Osteocyte (in vitro differentiated cells): ENCODE results near the gene ARHGEF1. TPM values are rescaled to one million over a fixed set of nuclear protein-coding genes. Genes with fewer than 3 reads are reported as not detected.

ENCODE experiments used
- DNase-seq: peaks from one replicate; pipeline ENCODE4 v3.0.0; 2021; ENCODE audit warnings: mixed read lengths; ENCODE audit not compliant: unreplicated experiment; ENCODE audit errors: extremely low spot score
- H3K27ac Mint-ChIP-seq: one replicate; pipeline ENCODE4 v1.8.0; 2021; ENCODE audit warnings: mild to moderate bottlenecking, mixed read lengths; ENCODE audit not compliant: unreplicated experiment
- H3K27me3 Mint-ChIP-seq: one replicate; pipeline ENCODE4 v1.8.0; 2021; ENCODE audit warnings: mixed read lengths; ENCODE audit not compliant: unreplicated experiment
- H3K36me3 Mint-ChIP-seq: one replicate; pipeline ENCODE4 v1.8.0; 2021; ENCODE audit warnings: mixed read lengths; ENCODE audit not compliant: unreplicated experiment
- H3K4me1 Mint-ChIP-seq: one replicate; pipeline ENCODE4 v1.8.0; 2021; ENCODE audit warnings: mixed read lengths; ENCODE audit not compliant: unreplicated experiment
- H3K4me3 Mint-ChIP-seq: one replicate; pipeline ENCODE4 v1.8.0; 2021; ENCODE audit warnings: mild to moderate bottlenecking, moderate library complexity, mixed read lengths; ENCODE audit not compliant: unreplicated experiment
- H3K9me3 Mint-ChIP-seq: one replicate; pipeline ENCODE4 v1.8.0; 2021; ENCODE audit warnings: mixed read lengths; ENCODE audit not compliant: unreplicated experiment
- total RNA-seq: library from RNA; stranded (reverse); gene quantifications from 2 replicates; pipeline ENCODE4 v1.2.1, GENCODE V29; 2021
- TF ChIP-seq, protein P1 (sequence below): fragments of 200-600 bp; sonication (generic); IDR thresholded peaks from 2 replicates; pipeline ENCODE4 v1.5.0; 2021; ENCODE audit warnings: antibody characterized with exemption, mild to moderate bottlenecking, moderate library complexity

ARHGEF1 gene
- total RNA-seq, 1 donor from 2014 or later = 97.3 TPM

DNA sequence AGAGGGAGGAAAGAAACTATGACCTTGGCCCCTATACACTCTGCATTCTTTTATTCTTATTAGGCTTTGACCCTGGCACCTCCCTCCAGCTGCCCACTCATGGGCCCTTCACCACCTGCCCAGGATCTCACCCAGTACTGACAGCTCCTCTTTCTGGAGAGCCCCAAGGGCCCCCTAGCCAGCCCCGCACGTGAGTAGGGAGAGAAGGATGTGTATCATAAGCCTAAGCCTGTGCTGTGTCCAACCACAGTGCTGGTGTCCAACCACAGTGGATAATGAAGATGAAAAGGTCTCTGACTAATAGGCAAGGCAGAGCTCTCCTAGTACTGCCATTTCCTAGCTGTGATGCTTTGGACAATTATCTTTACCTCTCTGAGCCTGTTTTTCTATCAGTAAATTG, 33.9 kb upstream of the ARHGEF1 start:
- no peaks in the 10 kb centered on the region for H3K9me3 Mint-ChIP-seq
- no peak overlapping the region for H3K27ac Mint-ChIP-seq
- H3K27me3 Mint-ChIP-seq = peaks cover 44% of the 10 kb centered on the region
- no peak for DNase-seq
- H3K36me3 Mint-ChIP-seq = no peaks in the 10 kb centered on the region
- TF ChIP-seq, protein P1, sequence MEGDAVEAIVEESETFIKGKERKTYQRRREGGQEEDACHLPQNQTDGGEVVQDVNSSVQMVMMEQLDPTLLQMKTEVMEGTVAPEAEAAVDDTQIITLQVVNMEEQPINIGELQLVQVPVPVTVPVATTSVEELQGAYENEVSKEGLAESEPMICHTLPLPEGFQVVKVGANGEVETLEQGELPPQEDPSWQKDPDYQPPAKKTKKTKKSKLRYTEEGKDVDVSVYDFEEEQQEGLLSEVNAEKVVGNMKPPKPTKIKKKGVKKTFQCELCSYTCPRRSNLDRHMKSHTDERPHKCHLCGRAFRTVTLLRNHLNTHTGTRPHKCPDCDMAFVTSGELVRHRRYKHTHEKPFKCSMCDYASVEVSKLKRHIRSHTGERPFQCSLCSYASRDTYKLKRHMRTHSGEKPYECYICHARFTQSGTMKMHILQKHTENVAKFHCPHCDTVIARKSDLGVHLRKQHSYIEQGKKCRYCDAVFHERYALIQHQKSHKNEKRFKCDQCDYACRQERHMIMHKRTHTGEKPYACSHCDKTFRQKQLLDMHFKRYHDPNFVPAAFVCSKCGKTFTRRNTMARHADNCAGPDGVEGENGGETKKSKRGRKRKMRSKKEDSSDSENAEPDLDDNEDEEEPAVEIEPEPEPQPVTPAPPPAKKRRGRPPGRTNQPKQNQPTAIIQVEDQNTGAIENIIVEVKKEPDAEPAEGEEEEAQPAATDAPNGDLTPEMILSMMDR = no peak
- H3K4me3 Mint-ChIP-seq = no peak overlapping the region
- no peaks in the 10 kb centered on the region for H3K4me1 Mint-ChIP-seq

DNA sequence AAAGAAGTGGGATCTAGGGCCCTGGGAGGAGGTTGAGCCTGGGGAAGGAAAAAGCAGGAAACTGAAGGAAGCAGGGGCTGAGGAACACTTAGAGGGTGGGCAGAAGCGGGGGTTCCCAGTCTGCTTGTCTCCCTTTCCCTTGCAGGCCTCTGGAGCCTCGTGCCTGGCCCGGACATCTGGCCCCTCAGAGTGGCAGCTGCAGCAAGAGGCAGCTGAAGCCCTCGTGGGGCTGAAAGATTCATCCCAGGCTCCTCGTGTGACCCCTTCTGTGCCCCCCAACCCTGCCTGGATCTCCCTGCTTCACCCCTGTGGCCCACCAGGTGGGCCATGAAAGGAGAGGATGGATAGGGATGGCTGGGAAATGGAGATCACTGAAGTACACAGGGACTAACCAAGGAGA, 32.6 kb upstream of the ARHGEF1 start:
- Mint-ChIP-seq H3K4me3 (no peak overlapping the region), H3K9me3 (no peaks in the 10 kb centered on the region), H3K27me3 (peaks cover 54% of the 10 kb centered on the region), H3K27ac (no peak overlapping the region), H3K4me1 (no peaks in the 10 kb centered on the region), H3K36me3 (no peaks in the 10 kb centered on the region)
- DNase-seq = no peak
- TF ChIP-seq, protein P1 = no peak

DNA sequence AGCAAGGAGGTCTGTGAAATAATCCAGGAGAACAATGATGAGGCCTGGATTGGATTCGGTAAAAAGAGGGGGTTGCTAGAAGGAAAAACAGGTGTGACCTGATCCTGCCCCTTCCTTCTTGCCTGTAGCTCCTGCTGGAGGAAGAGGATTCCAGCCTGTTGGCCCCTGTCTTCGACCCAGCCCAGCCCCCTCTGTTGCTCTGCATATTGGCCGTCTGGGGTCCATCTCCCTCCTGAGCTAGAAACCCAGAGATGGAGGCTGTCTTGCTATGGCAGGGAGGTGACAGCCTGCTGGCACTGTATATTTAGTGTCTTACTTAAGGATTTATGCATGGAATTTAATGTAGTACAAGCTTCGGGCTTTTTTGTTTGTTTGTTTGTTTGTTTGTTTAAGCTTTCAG, 31.5 kb upstream of the ARHGEF1 start:
- H3K27ac Mint-ChIP-seq = no peak overlapping the region
- H3K27me3 Mint-ChIP-seq = peaks cover 48% of the 10 kb centered on the region
- H3K9me3 Mint-ChIP-seq = no peaks in the 10 kb centered on the region
- no peak overlapping the region for H3K4me3 Mint-ChIP-seq
- TF ChIP-seq, protein P1 = no peak
- no peaks in the 10 kb centered on the region for H3K36me3 Mint-ChIP-seq
- H3K4me1 Mint-ChIP-seq = no peaks in the 10 kb centered on the region
- no peak for DNase-seq

DNA sequence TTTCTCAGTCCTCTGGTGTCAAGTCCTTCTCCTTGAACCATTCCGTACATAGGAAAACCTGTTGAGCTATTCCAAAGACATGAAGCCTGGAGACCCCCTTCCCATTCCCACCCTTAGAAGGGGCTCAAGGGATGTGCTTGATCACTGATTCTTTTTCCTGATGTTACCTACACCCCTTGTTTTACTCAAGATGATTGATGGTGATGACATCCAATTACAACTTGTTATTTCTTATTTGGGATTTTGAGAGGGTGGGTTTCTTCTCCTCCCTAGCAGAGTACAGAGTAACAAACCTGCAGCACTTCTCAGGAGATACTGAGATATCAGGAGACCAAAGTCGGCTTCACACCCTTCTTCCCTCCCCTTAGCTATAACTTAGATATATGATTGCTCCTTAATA, 29.6 kb upstream of the ARHGEF1 start:
- H3K4me1 Mint-ChIP-seq = no peaks in the 10 kb centered on the region
- H3K27me3 Mint-ChIP-seq = peaks cover 55% of the 10 kb centered on the region
- no peaks in the 10 kb centered on the region for H3K36me3 Mint-ChIP-seq
- TF ChIP-seq, protein P1 = no peak
- no peak overlapping the region for H3K27ac Mint-ChIP-seq
- H3K9me3 Mint-ChIP-seq = no peaks in the 10 kb centered on the region
- no peak overlapping the region for H3K4me3 Mint-ChIP-seq
- no peak for DNase-seq

DNA sequence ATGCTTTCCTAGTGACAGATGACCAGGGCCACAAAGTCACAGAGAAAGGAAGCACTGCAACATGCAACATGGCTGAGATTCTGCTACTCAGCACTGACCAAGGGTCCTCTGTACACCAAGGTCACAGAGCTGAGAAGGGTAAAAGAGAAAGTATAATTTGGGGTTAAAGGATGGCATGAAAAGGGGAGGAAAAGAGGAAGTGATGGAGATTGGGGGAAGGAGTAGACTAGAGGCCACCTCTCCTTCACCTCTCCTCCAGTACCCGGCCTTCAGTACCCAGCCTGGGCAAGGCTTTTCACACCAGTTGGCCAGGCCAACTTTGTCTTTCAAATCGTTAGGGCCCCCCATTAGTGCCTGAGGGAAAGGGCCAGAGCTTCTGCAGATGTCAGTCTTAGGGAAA, 29.2 kb upstream of the ARHGEF1 start:
- Mint-ChIP-seq H3K27ac (no peak overlapping the region), H3K4me1 (no peaks in the 10 kb centered on the region), H3K36me3 (no peaks in the 10 kb centered on the region), H3K9me3 (no peaks in the 10 kb centered on the region), H3K4me3 (no peak overlapping the region), H3K27me3 (peaks cover 55% of the 10 kb centered on the region)
- no peak for DNase-seq
- TF ChIP-seq, protein P1 = no peak
